Bronchial epithelial cell (primary cell): ENCODE data around the gene TANC1. TPM values are rescaled to one million over a fixed set of nuclear protein-coding genes. Genes with fewer than 3 reads are reported as not detected.
A peak's percentile ranks its signal among the peaks of the same experiment; 100 is the strongest.

Source experiments
- DNase-seq: peaks from one replicate; pipeline ENCODE4 v3.0.0-alpha.2; 2010; ENCODE audit warnings: low read depth
- FAIRE-seq: peaks from 2 replicates; lab custom pipeline; 2011; peaks lifted over from hg19 to GRCh38; lab: Jason Lieb, UNC
- H3K27me3 ChIP-seq: 2 replicates; pipeline ENCODE4 v1.5.1; 2011; ENCODE audit warnings: low read length; ENCODE audit not compliant: control insufficient read depth, insufficient read depth
- H3K36me3 ChIP-seq: 2 replicates; pipeline ENCODE4 v1.5.1; 2011; ENCODE audit warnings: low read length; ENCODE audit not compliant: control insufficient read depth, insufficient read depth
- H3K4me3 ChIP-seq: 2 replicates; pipeline ENCODE4 v1.5.1; 2011; ENCODE audit warnings: mild to moderate bottlenecking, low read depth, low read length, control low read depth
- total RNA-seq: library from RNA; depleted of rRNA; stranded (reverse); fragments of >200 nt; gene quantifications from 2 replicates; pipeline ENCODE4 v1.2.1, GENCODE V29; 2014
- TF ChIP-seq, protein P1 (sequence below): IDR thresholded peaks from 2 replicates; pipeline ENCODE4 v1.5.1; 2011; ENCODE audit warnings: mild to moderate bottlenecking, moderate library complexity, low read length, control low read depth, inconsistent platforms; ENCODE audit not compliant: insufficient read depth, severe bottlenecking

TANC1 gene
- total RNA-seq, 1 donor from 2014 or later: 29.5 TPM

DNA sequence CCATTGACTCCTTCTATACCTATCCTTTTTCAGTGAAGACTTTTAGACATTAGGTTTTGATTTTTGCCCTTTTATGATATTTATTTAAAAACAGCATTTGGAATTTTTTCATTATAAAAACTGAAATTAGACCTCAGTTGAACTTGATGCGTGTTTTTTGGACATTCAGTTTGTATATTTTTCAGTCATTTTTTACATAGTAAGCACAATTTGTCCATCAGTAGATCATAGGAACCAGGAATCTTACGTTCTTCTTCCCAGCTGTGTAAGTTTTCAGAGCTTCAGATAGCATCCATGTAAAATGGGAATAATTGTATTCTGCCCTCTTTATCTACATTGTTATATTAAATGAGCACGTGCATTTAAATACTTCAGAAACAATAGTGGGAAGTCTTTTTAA, 208.9 kb downstream of the TANC1 start:
- no peak for DNase-seq
- no peak overlapping the region for H3K4me3 ChIP-seq
- FAIRE-seq: no peak
- peaks cover 26% of the 10 kb centered on the region for H3K36me3 ChIP-seq
- no peaks in the 10 kb centered on the region for H3K27me3 ChIP-seq
- TF ChIP-seq, protein P1, sequence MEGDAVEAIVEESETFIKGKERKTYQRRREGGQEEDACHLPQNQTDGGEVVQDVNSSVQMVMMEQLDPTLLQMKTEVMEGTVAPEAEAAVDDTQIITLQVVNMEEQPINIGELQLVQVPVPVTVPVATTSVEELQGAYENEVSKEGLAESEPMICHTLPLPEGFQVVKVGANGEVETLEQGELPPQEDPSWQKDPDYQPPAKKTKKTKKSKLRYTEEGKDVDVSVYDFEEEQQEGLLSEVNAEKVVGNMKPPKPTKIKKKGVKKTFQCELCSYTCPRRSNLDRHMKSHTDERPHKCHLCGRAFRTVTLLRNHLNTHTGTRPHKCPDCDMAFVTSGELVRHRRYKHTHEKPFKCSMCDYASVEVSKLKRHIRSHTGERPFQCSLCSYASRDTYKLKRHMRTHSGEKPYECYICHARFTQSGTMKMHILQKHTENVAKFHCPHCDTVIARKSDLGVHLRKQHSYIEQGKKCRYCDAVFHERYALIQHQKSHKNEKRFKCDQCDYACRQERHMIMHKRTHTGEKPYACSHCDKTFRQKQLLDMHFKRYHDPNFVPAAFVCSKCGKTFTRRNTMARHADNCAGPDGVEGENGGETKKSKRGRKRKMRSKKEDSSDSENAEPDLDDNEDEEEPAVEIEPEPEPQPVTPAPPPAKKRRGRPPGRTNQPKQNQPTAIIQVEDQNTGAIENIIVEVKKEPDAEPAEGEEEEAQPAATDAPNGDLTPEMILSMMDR: no peak

DNA sequence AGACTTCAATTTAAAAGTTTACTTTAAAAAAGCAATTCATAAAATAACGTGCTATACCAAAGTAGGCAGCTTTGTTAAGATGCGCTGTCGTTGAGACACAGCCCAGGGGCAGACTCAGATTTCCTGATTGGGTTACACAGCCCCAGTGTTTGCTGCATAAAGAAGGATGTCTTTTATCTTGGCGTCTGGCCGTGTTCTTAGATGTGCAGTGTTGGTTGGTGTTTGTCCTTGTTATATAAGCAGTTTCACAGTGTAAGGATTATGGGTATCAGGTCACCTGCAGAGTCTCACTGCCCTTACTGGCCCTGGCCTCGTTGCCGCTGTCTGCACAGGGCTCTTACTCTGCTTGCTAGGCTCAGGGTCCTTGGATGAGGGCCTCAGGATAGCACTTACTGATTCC, 209.5 kb downstream of the TANC1 start:
- no peaks in the 10 kb centered on the region for H3K27me3 ChIP-seq
- H3K36me3 ChIP-seq: peaks cover 24% of the 10 kb centered on the region
- DNase-seq (no peak), FAIRE-seq (no peak)
- no peak overlapping the region for H3K4me3 ChIP-seq
- TF ChIP-seq, protein P1: no peak

DNA sequence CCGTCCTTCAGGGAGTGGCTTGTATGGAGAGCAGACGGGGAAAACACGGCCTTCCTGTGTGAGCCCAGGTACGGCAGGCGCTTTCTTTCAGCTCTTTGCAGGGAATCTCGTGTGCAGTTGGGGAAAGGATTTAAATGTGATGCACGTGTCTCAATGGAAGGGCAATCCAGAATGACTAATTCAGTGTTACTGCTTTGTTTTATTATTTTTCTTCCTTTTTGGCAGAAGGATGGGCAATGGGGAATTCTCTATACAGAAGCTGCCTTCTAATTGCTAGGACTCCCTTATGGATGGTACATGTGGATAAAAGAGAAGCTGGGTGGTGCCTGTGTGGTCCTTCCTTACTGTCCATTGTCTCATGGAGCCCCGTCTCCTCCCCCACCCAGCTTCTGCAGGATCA, 210.7 kb downstream of the TANC1 start:
- Histone ChIP-seq H3K36me3 (peaks cover 23% of the 10 kb centered on the region), H3K4me3 (no peak overlapping the region), H3K27me3 (no peaks in the 10 kb centered on the region)
- DNase-seq (no peak), FAIRE-seq (no peak)
- TF ChIP-seq, protein P1: no peak

DNA sequence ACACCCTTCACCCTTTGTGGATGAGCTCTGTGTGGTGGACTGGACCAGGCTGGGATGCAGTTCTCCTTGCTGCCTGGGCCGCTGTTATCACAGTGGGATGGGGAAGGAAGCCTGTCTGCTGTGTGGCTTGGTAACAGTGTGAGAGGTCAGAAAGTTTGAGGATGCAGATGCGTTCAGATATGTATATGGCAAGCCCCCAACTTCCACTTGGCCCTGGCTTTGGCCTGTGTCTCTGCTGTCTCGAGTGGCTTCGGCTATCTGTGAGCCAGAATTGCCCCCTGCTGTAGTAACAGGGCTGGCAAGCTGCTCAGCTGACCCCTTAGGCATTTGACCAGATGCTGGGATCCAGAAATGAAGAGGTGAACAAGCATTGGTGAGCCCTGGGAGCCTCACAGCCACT, 211.3 kb downstream of the TANC1 start:
- TF ChIP-seq, protein P1: no peak
- no peak for DNase-seq
- Histone ChIP-seq H3K36me3 (peaks cover 25% of the 10 kb centered on the region), H3K4me3 (no peak overlapping the region), H3K27me3 (no peaks in the 10 kb centered on the region)
- no peak for FAIRE-seq

DNA sequence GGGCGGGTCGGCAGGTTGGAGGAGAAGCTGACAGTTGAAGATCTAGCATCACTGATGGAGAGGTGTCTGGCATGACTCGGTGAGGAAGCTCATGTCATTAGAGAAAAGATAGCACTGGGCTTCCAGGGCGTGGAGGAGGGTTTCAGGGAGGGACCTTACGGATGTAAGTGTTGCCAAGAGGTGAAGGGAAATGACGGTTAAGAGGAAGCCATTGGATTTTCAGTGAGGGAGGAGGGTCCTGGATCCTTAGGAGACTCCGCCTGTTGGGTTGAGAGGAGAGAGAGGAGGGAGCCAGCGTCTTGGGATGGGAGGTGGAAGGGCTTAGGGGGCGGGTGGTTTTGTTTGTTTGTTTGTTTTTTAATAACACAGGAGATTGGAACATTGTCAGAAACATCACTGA, 214.9 kb downstream of the TANC1 start:
- H3K27me3 ChIP-seq: no peaks in the 10 kb centered on the region
- TF ChIP-seq, protein P1: no peak
- FAIRE-seq: no peak
- H3K4me3 ChIP-seq: no peak overlapping the region
- no peak for DNase-seq
- peaks cover 38% of the 10 kb centered on the region for H3K36me3 ChIP-seq

DNA sequence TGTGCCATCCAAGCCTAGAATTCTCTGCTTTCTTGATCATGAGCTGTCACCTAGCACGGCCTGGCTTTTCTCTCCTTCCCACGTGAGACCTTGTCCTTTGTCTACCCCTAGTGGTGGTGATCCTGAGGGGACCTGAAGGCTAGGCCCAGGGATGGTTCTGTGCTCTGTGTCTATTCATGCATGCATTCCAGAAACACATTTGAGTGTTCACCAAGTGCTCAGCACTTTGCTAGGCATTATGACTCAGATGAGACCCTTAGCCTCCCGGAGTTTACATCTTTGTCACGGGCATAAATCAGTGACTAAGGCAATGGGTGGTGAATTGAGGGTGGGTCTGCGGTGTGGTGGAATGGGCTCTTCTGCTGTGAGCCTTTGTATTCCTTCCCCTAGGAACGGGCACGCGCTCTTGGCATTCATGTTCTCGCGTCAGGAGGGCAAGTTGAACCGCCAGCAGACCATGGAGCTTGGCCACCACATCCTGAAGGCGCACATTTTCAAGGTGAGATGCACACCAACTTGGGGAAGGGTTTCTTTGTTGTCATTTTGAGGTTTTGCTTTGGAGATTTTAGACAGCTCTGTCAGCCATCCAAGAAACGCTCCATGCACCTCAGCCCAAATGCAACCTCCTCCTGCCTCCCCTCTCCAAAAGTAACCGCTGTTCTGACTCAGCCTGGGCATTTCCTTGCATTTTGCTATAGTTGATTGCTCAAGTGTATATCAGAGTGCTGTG, 217.1 kb downstream of the TANC1 start:
- peak; percentile 22 for DNase-seq
- no peak for FAIRE-seq
- H3K27me3 ChIP-seq: no peaks in the 10 kb centered on the region
- TF ChIP-seq, protein P1: peak; percentile 44
- peaks cover 26% of the 10 kb centered on the region for H3K36me3 ChIP-seq
- no peak overlapping the region for H3K4me3 ChIP-seq
